HG03066 (cell line): ENCODE results near the gene TIMM10B.
"Not testable (repeated sequence)": the region's sequence is repeated elsewhere in the genome, so short reads cannot be mapped to it uniquely, and the experiment has no call there.

Source experiments
- ATAC-seq: cut with Tn5 transposase; IDR thresholded peaks from one replicate; pipeline ENCODE4 v1.9.1; 2021; ENCODE audit warnings: low read depth; ENCODE audit not compliant: unreplicated experiment

The TIMM10B gene

DNA sequence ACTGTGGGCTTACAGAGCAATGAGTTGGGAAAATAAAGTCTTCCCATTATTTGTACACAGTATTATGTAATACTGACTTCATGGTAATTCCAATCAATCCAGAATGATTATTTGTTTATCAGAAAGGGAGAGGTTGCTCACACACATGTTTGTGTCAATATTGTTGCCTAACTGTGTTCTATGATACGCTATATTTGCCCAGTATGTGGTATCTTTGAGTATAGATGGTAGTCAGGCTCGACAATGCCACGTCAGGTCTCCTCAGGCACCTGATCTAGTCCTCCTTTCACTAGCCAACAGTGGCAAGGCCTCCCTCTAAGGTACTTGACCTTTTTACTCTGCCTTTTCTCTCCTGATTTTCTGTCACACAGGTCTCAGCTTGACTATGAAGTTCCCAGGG is 21.1 kb downstream of the TIMM10B start:
- ATAC-seq: no peak

DNA sequence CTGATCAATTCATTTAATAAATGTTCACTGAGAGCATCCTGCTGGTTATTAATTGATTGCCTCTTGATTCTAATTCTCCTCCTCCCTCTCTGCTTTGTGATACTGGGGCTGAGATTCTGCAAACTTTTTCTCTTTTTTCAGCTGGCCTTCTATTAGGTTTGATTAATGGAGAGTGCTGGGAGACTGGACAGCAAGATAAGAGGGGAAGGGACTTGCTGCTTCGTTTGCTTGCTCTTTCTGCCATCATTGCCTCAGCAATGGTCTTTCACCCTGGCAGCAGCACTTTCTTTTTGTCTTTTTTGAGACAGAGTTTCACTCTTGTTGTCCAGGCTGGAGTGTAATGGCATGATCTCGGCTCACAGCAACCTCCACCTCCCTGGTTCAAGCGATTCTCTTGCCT is 22.9 kb downstream of the TIMM10B start:
- no peak for ATAC-seq

DNA sequence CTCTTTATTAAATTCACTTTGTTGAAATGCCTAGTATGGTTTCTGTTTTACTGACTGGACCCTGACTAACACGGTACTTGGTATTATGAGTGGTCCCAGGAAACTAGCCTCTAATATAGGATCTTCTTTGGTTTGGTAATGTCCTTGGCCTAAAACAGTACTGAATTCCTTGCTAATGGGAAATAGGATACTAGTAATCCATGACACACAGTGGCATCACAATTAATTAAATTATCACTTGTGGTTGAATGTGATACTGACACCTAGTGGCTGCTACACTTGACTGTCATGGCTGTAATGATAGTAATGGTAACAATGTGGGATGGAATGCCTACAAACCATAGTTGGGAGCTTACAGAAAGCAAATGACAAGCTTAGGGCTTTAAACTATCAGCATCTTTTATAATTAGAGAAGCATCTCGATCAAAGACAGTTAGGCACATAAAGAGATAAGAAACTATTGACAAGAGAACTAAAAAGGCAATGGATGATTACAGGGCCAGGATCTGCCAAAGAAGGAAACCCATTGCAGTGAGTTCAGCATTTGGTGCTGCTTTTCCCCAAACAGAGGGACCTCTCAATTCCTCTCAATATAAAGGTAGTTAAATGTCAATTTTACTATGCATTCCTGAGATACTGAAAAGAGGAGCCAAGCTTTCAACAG is 24.4 kb downstream of the TIMM10B start:
- no peak for ATAC-seq

DNA sequence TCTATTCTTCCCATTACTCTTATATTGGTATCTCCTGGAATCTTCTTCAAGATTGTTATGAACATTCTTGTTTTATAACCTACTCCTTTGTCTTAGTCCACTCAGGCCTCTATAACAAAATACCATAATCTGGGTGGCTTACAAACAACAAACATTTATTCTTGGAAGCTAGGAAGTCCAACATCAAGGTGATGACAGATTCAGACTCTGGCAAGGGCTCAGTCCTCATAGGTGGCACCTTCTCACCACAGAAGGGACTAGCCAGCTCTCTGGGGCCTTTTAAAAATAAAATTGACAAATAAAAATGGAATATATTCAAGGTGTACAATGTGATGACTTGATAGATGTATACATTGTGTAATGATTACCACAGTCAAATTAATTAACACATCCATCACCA is 35.6 kb downstream of the TIMM10B start:
- ATAC-seq: no peak

DNA sequence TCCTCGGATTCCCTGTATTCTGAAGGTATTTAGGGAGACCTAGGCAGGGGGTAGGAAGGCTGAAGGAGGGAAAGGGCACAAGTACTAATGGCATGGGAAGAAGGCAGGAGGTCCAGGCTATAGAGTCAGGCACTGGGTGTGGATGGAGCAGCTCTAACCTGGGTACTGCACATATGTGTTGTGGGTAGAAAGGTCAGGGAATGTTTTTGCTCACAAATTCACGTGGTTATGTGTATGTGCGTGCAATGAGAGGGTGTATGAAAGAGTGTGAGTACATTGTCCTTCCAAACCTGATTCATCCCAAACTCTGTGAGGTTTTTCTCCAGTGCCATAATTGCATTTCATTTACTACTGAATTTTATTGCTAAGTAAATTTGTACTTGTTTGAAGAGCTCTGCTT is 39.0 kb downstream of the TIMM10B start:
- no peak for ATAC-seq

DNA sequence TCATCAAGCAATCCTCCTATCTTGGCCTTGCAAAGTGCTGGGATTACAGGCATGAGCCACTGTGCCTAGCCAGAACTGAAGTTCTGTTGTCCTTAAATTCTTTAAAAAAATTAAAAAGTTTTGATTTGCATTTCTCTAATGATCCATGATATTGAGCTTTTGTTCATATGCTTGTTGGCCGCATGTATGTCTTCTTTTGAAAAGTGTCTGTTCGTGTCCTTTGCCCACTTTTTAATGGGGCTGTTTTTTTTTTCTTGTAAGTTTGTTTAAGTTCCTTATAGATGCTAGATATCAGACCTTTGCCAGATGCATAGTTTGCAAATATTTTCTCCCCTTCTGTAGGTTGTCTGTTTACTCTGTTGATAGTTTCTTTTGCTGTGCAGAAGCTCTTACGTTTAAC is 40.6 kb downstream of the TIMM10B start:
- ATAC-seq: not testable (repeated sequence)

DNA sequence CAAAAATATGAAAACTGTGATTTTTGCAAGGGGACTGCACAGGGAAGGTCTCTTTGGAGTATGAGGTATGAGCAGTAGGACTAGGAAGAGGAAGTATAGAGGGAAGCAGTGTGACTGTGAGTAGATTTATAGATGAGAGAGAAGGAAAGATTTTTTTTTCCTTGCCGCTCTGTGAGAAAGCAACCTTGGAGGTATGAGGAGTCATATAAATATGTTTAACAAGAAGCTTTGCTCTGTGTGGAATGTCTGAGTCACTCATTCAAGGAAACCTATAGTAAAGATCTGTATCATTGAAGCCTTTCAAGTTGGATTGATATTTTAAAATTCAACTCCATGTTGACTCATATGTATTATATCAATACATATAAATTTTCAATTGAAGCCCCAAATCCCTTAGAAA is 42.0 kb downstream of the TIMM10B start:
- ATAC-seq: no peak

DNA sequence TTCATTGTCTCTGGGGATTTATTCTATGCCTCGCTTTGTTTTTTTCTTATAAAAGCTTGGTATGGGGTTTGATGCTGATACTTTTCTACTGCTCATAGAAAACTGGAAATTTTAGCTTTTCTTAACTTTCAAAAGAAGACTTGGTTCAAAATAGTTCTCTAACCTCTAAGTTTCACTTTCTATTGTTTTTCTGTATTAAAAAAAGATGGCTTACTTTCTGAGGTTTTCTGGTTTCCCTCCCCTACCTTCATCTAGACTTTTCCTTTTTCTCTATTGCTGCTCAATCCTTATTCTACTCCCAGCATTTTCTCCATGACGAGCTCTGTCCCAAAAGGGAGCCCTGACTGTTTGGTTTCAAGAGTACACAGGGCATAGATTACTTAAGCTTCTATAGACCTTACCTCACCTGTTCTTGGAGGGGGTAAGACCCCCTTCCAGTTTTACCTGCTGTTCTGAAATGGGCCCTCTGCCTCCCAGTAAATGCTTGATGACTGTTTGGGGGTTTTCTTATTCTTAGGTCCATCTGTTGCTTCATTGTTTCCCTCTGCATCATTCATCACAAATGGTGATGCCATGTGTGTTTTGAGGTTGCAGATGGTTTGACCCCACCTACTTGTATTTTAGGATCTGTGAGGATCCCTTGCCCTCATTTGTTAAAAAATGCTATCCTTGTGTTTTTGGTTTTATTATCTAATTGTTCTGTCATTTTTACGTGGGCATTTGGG is 45.3 kb downstream of the TIMM10B start:
- ATAC-seq: peak; percentile 56

DNA sequence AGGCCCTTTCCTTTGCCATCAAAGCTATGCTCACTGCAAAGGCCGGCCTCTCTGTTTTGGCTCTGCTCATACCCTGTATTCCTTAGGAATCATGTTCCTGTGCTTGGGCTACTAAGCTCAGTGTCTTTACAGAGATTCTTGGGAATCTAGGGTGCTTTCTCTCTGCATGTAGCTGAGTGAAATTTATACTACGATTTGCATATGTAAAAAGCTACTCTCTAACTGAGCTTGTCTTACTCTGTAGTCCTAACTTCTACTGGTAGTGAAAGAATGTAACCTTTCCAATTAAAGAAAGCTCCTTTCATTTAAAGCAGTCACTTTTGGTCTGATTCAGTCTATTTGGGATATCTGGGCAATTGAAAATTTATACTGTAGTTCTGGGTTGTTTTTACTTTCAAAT is 48.0 kb downstream of the TIMM10B start:
- no peak for ATAC-seq

DNA sequence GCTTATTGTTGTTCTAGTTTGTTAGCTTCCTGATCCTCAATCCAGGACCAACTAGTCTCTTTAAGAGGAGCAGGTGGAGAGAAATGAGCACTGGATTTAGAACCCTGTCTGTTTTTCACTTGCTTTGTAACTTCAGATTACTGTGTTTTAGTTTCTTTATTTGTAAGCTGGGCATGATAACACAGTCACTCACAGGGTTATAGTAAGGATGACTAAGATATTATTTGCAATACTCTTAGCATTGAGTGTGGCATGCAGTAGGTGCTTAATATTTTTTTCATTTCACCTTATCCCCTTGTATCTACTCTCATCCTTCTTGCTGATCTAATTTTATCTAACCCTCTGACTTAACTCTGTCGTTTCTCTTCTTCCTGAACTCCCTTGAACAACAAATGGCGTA is 49.5 kb downstream of the TIMM10B start:
- ATAC-seq: no peak

DNA sequence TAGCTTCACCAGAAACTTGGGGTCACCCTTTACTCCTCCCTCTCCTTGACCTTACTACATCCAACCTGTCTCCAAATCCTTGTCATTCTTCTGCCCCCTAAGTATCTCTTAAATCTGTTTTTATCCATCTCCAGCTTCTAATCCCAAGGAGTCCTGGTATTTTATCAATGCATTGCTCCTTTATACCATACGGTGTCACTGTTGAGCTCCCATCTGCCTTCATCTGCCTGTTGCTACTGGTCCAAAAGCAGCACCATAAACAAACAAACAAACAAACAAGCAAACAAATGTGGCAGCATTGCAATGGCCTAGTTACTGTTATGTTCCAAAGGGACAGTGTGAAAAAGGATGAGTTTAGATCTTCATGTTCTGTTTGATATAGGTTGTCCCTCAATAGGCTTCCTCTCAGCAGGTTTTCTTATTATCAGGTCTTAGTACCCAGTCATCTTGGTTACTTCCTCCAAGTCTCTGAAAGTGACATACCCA is 50.0 kb downstream of the TIMM10B start:
- no peak for ATAC-seq
